ENCODE data around the gene CLECL1. TPM values are rescaled to one million over a fixed set of nuclear protein-coding genes. Genes with fewer than 3 reads are reported as not detected.

Gene CLECL1
- total and polyA plus RNA-seq, 5 experiments from 2014 or later = 0.35 to 0.96 (median 0.52) TPM; not detected in 2

GRCh38 chr12:9758119-9758518 lies 25.2 kb upstream of the CLECL1 start:
- Mint-ChIP-seq H3K27ac (peak overlapping the region; percentile 96 to 100 (median 98)), H3K27me3 (no peaks in the 10 kb centered on the region), H3K9me3 (no peaks in the 10 kb centered on the region), H3K4me1 (peaks cover 30 to 80% (median 59%) of the 10 kb centered on the region in 4 donors), H3K36me3 (peaks cover 21 to 51% (median 22%) of the 10 kb centered on the region in 3 donors), H3K4me3 (peak overlapping the region; percentile 87 to 99 (median 96))
- POLR2A ChIA-PET = interaction anchor here (0.9 to 7.2 kb wide), 16 partner anchors 8 to 796 kb away, joined by 3 to 84 read pairs (median 4); partner anchors contain the start of genes CLEC2B, CLEC2D and GABARAPL1
- ATAC-seq = no peak
- no peak for DNase-seq

GRCh38 chr12:9757433-9758025 lies 24.6 kb upstream of the CLECL1 start:
- ATAC-seq (no peak), DNase-seq (no peak)
- Mint-ChIP-seq H3K4me1 (peaks cover 28 to 81% (median 62%) of the 10 kb centered on the region in 4 donors), H3K27ac (peak overlapping the region; percentile 96 to 100 (median 98)), H3K27me3 (no peaks in the 10 kb centered on the region), H3K9me3 (no peaks in the 10 kb centered on the region), H3K36me3 (peaks cover 25 to 57% (median 27%) of the 10 kb centered on the region in 3 donors), H3K4me3 (peak overlapping the region; percentile 87 to 99 (median 96))
- POLR2A ChIA-PET = interaction anchor here (1.0 to 7.2 kb wide), 13 partner anchors 8 to 114 kb away, joined by 3 to 84 read pairs (median 4); partner anchors contain the start of genes CLEC2B and CLEC2D

GRCh38 chr12:9756706-9757105 lies 23.8 kb upstream of the CLECL1 start:
- Mint-ChIP-seq H3K9me3 (no peaks in the 10 kb centered on the region), H3K27me3 (no peaks in the 10 kb centered on the region), H3K27ac (peak overlapping the region; percentile 7 to 100 (median 95)), H3K4me1 (peaks cover 24 to 75% (median 58%) of the 10 kb centered on the region in 4 donors), H3K4me3 (peak overlapping the region; percentile 64 to 99 (median 96)), H3K36me3 (peaks cover 25 to 60% (median 29%) of the 10 kb centered on the region in 3 donors)
- no peak for DNase-seq
- POLR2A ChIA-PET = interaction anchor here (1.2 to 7.2 kb wide), 5 partner anchors 15 to 115 kb away, joined by 3 to 84 read pairs (median 4); no protein-coding TSS in a partner anchor
- no peak for ATAC-seq

- H3K4me1 Mint-ChIP-seq = peaks cover 24 to 74% (median 58%) of the 10 kb centered on the region in 4 donors
- POLR2A ChIA-PET = interaction anchor here (0.9 to 7.2 kb wide), 6 partner anchors 13 to 116 kb away, joined by 3 to 84 read pairs (median 4); no protein-coding TSS in a partner anchor
- ATAC-seq (no peak), DNase-seq (no peak)
- no peaks in the 10 kb centered on the region for H3K27me3 Mint-ChIP-seq
- H3K27ac Mint-ChIP-seq = peak overlapping the region; percentile 54 to 100 (median 94)
- H3K9me3 Mint-ChIP-seq = no peaks in the 10 kb centered on the region
- peak overlapping the region; percentile 64 to 99 (median 96) for H3K4me3 Mint-ChIP-seq
- H3K36me3 Mint-ChIP-seq = peaks cover 25 to 63% (median 31%) of the 10 kb centered on the region in 3 donors
Observed at GRCh38 chr12:9756170-9756569, 23.3 kb upstream of the CLECL1 start.

- peak overlapping the region; percentile 11 to 99 (median 48) for H3K4me3 Mint-ChIP-seq
- DNase-seq = no peak
- POLR2A ChIA-PET = interaction anchor here (0.9 to 1.6 kb wide), 3 partner anchors 12 to 108 kb away, joined by 4 to 5 read pairs (median 4); no protein-coding TSS in a partner anchor
- ATAC-seq = no peak
- peak overlapping the region; percentile 5 to 96 (median 86) for H3K27ac Mint-ChIP-seq
- peaks cover 24 to 74% (median 59%) of the 10 kb centered on the region in 4 donors for H3K4me1 Mint-ChIP-seq
- H3K27me3 Mint-ChIP-seq = no peaks in the 10 kb centered on the region
- H3K9me3 Mint-ChIP-seq = no peaks in the 10 kb centered on the region
- peaks cover 25 to 63% (median 31%) of the 10 kb centered on the region in 3 donors for H3K36me3 Mint-ChIP-seq
Observed at GRCh38 chr12:9755567-9755966, 22.7 kb upstream of the CLECL1 start.

GRCh38 chr12:9755035-9755434 lies 22.1 kb upstream of the CLECL1 start:
- H3K27me3 Mint-ChIP-seq = no peaks in the 10 kb centered on the region
- peak overlapping the region in 9 of 10 donors; percentile 11 to 99 (median 54) for H3K4me3 Mint-ChIP-seq
- H3K36me3 Mint-ChIP-seq = peaks cover 25 to 63% (median 31%) of the 10 kb centered on the region in 3 donors
- peaks cover 24 to 75% (median 62%) of the 10 kb centered on the region in 4 donors for H3K4me1 Mint-ChIP-seq
- no peak for DNase-seq
- H3K9me3 Mint-ChIP-seq = no peaks in the 10 kb centered on the region
- ATAC-seq = no peak
- peak overlapping the region; percentile 53 to 96 (median 86) for H3K27ac Mint-ChIP-seq
- POLR2A ChIA-PET = interaction anchor here (1.6 kb wide), 1 partner anchor 107 kb away, joined by 4 read pairs; no protein-coding TSS in a partner anchor

GRCh38 chr12:9754099-9754927 lies 21.4 kb upstream of the CLECL1 start:
- Mint-ChIP-seq H3K4me1 (peaks cover 21 to 71% (median 60%) of the 10 kb centered on the region in 4 donors), H3K36me3 (peaks cover 20 to 59% (median 31%) of the 10 kb centered on the region in 3 donors), H3K27me3 (no peaks in the 10 kb centered on the region), H3K4me3 (peak overlapping the region in 5 of 10 donors; percentile 7 to 99 (median 28)), H3K9me3 (no peaks in the 10 kb centered on the region), H3K27ac (peak overlapping the region; percentile 60 to 96 (median 84))
- ATAC-seq (no peak), DNase-seq (no peak)
- POLR2A ChIA-PET = interaction anchor here (6.7 kb wide), 1 partner anchor 43 kb away, joined by 71 read pairs; no protein-coding TSS in a partner anchor

GRCh38 chr12:9753498-9753897 lies 20.6 kb upstream of the CLECL1 start:
- DNase-seq (no peak), ATAC-seq (no peak)
- Mint-ChIP-seq H3K27me3 (no peaks in the 10 kb centered on the region), H3K4me3 (peak overlapping the region in 4 of 10 donors; percentile 7 to 41 (median 14)), H3K9me3 (no peaks in the 10 kb centered on the region), H3K4me1 (peaks cover 21 to 69% (median 59%) of the 10 kb centered on the region in 4 donors), H3K36me3 (peaks cover 18 to 57% (median 31%) of the 10 kb centered on the region in 3 donors), H3K27ac (peak overlapping the region; percentile 29 to 96 (median 62))
- POLR2A ChIA-PET = interaction anchor here (1.3 to 6.7 kb wide), 2 partner anchors 44 to 61 kb away, joined by 4 to 71 read pairs; no protein-coding TSS in a partner anchor

GRCh38 chr12:9753073-9753472 lies 20.2 kb upstream of the CLECL1 start:
- DNase-seq (no peak), ATAC-seq (no peak)
- POLR2A ChIA-PET = interaction anchor here (1.3 to 6.7 kb wide), 2 partner anchors 44 to 61 kb away, joined by 4 to 71 read pairs; no protein-coding TSS in a partner anchor
- Mint-ChIP-seq H3K4me3 (peak overlapping the region in 2 of 10 donors; percentile 12 to 18), H3K4me1 (peaks cover 20 to 67% (median 58%) of the 10 kb centered on the region in 4 donors), H3K9me3 (no peaks in the 10 kb centered on the region), H3K27me3 (no peaks in the 10 kb centered on the region), H3K36me3 (peaks cover 18 to 54% (median 31%) of the 10 kb centered on the region in 3 donors), H3K27ac (peak overlapping the region in 9 of 10 donors; percentile 17 to 96 (median 47))

- H3K36me3 Mint-ChIP-seq = peaks cover 18 to 51% (median 31%) of the 10 kb centered on the region in 3 donors
- no peaks in the 10 kb centered on the region for H3K9me3 Mint-ChIP-seq
- H3K27me3 Mint-ChIP-seq = no peaks in the 10 kb centered on the region
- POLR2A ChIA-PET = interaction anchor here (0.8 to 6.7 kb wide), 4 partner anchors 9 to 104 kb away, joined by 3 to 71 read pairs (median 16); partner anchors contain the start of gene CD69
- DNase-seq (no peak), ATAC-seq (peak; percentile 31 to 32)
- H3K4me3 Mint-ChIP-seq = peak overlapping the region in 5 of 10 donors; percentile 4 to 51 (median 31)
- peak overlapping the region; percentile 61 to 97 (median 90) for H3K27ac Mint-ChIP-seq
- peaks cover 17 to 59% (median 54%) of the 10 kb centered on the region in 4 donors for H3K4me1 Mint-ChIP-seq
Observed at GRCh38 chr12:9752145-9752933, 19.4 kb upstream of the CLECL1 start.

Data from naive thymus-derived CD8-positive, alpha-beta T cell (primary cell).